HCT116 (cell line): ENCODE results near the gene ASPHD1. TPM values are rescaled to one million over a fixed set of nuclear protein-coding genes. Genes with fewer than 3 reads are reported as not detected.
A peak's percentile ranks its signal among the peaks of the same experiment; 100 is the strongest.

Experiments used
- ATAC-seq: fragments of 200-7000 bp; cut with Tn5 transposase; 2 replicates; pipeline ENCODE4 v1.9.1; 2020; ENCODE audit warnings: mild to moderate bottlenecking, moderate library complexity
- BruUV-seq: library from RNA; stranded (reverse); fragments of 400-500 nt; replicated peaks from 2 replicates; lab custom pipeline; 2021; lab: Mats Ljungman, UMichigan
- CTCF ChIA-PET: fragments of 300-600 bp; sonication (Branson Sonifier 250); formaldehyde crosslinking; loops from one replicate; lab custom pipeline; 2021; ENCODE audit warnings: antibody characterized with exemption; lab: Charles Lee
- POLR2A ChIA-PET: fragments of 300-600, 350-600 bp; sonication (Branson Sonifier 250); formaldehyde crosslinking; loops from one replicate; lab custom pipeline; 2021; ENCODE audit warnings: antibody characterized with exemption; lab: Charles Lee
- RAD21 ChIA-PET, 2 experiments: fragments of 300-600 bp; sonication (Branson Sonifier 250); formaldehyde crosslinking; loops; one replicate each; lab custom pipeline; 2023; ENCODE audit warnings: low total read pairs in 2 of 2; ENCODE audit not compliant: uncharacterized antibody in 2 of 2, unreplicated experiment in 2 of 2, low non-redundant PET in 1 of 2; lab: Charles Lee
- DNase-seq: peaks from one replicate; pipeline ENCODE4 v3.0.0-alpha.2; 2010; ENCODE audit warnings: low read depth, low spot score
- H2AFZ ChIP-seq: fragments of 200-600 bp; shearing (Covaris generic), sonication (generic); 2 replicates; pipeline ENCODE4 v1.6.1; 2017; ENCODE audit warnings: low read depth, mixed run types, mixed read lengths, antibody characterized with exemption, low read length; ENCODE audit not compliant: poor library complexity, severe bottlenecking
- H3K27ac ChIP-seq: 2 replicates; pipeline ENCODE4 v1.5.1; 2012; ENCODE audit warnings: low read depth, low read length
- H3K27me3 ChIP-seq: fragments of 200-600 bp; sonication (generic); 2 replicates; pipeline ENCODE4 v1.6.1; 2016; ENCODE audit warnings: mixed run types, low read length, mixed read lengths; ENCODE audit not compliant: insufficient read depth
- H3K36me3 ChIP-seq, 2 experiments: fragments of 200-500 bp in 1 of 2; fragments of 200-600 bp in 1 of 2; sonication (Bioruptor generic) in 1 of 2; sonication (generic) in 1 of 2; 2 replicates each; pipeline versions ENCODE4 v1.5.1 to v1.6.1; 2014 to 2016; ENCODE audit warnings: low read length in 2 of 2, inconsistent platforms in 1 of 2, mixed read lengths in 1 of 2, mixed run types in 1 of 2; ENCODE audit not compliant: insufficient read depth in 2 of 2, control insufficient read depth in 1 of 2
- H3K4me1 ChIP-seq, 2 experiments: fragments of 200-600 bp in 1 of 2; sonication (generic) in 1 of 2; 2 replicates each; pipeline versions ENCODE4 v1.5.1 to v1.6.1; 2012 to 2017; ENCODE audit warnings: low read length in 2 of 2, inconsistent platforms in 1 of 2, mild to moderate bottlenecking in 1 of 2, mixed read lengths in 1 of 2, mixed run types in 1 of 2, moderate library complexity in 1 of 2; ENCODE audit not compliant: insufficient read depth in 2 of 2, control insufficient read depth in 1 of 2
- H3K4me2 ChIP-seq: fragments of 200-600 bp; sonication (generic); 2 replicates; pipeline ENCODE4 v1.6.1; 2017; ENCODE audit warnings: mixed run types, low read length, mixed read lengths
- H3K4me3 ChIP-seq, 2 experiments: fragments of 200-600 bp in 1 of 2; sonication (generic) in 1 of 2; replicated peaks in 1 of 2; 2 replicates each; pipeline ENCODE4 v1.5.1; 2011 to 2016; ENCODE audit warnings: low read length in 2 of 2, control low read depth in 1 of 2, low read depth in 1 of 2, mild to moderate bottlenecking in 1 of 2, mixed read lengths in 1 of 2, mixed run types in 1 of 2
- H3K79me2 ChIP-seq: fragments of 200-600 bp; sonication (generic); 2 replicates; pipeline ENCODE4 v1.6.1; 2017; ENCODE audit warnings: mild to moderate bottlenecking, mixed run types, low read length, moderate library complexity, mixed read lengths; ENCODE audit not compliant: insufficient read depth
- H3K9ac ChIP-seq: fragments of 200-600 bp; sonication (generic); 2 replicates; pipeline ENCODE4 v1.6.1; 2016; ENCODE audit warnings: low read length, mixed read lengths
- H3K9me2 ChIP-seq: fragments of 200-600 bp; sonication (generic), shearing (Covaris generic); 2 replicates; pipeline ENCODE4 v1.6.1; 2017; ENCODE audit warnings: mixed run types, mild to moderate bottlenecking, moderate library complexity; ENCODE audit not compliant: insufficient read depth
- H3K9me3 ChIP-seq, 2 experiments: fragments of 200-500 bp in 1 of 2; fragments of 200-600 bp in 1 of 2; sonication (Bioruptor generic) in 1 of 2; sonication (generic) in 1 of 2; 2 replicates each; pipeline ENCODE4 v1.6.1; 2014 to 2017; ENCODE audit warnings: low read length in 2 of 2, mixed read lengths in 2 of 2, inconsistent platforms in 1 of 2, low read depth in 1 of 2, mild to moderate bottlenecking in 1 of 2, mixed run types in 1 of 2, moderate library complexity in 1 of 2; ENCODE audit not compliant: control insufficient read depth in 1 of 2, insufficient read depth in 1 of 2
- H4K20me1 ChIP-seq: fragments of 200-600 bp; sonication (generic), shearing (Covaris generic); 2 replicates; pipeline ENCODE4 v1.6.1; 2017; ENCODE audit warnings: mixed run types, mild to moderate bottlenecking, moderate library complexity; ENCODE audit not compliant: insufficient read depth
- CEBPB ChIP-seq: IDR thresholded peaks from 2 replicates; pipeline ENCODE4 v1.6.1; 2012; ENCODE audit warnings: low read depth
- EGR1 ChIP-seq: IDR thresholded peaks from 2 replicates; pipeline ENCODE4 v1.6.1; 2012; ENCODE audit warnings: low read depth
- POLR2A ChIP-seq: IDR thresholded peaks from 2 replicates; pipeline ENCODE4 v1.7.0; 2011; ENCODE audit warnings: borderline replicate concordance; ENCODE audit not compliant: insufficient read depth, insufficient read length; ENCODE audit errors: extremely low read depth
- SIN3A ChIP-seq: IDR thresholded peaks from 2 replicates; pipeline ENCODE4 v1.6.1; 2012; ENCODE audit warnings: low read depth
- SP1 ChIP-seq: IDR thresholded peaks from 2 replicates; pipeline ENCODE4 v1.6.1; 2012; ENCODE audit warnings: low read depth
- ZFX ChIP-seq: fragments of 450-650 bp; IDR thresholded peaks from 2 replicates; pipeline ENCODE4 v1.6.1; 2017
- intact Hi-C: fragments of 100-400 bp; cut with micrococcal nuclease; formaldehyde crosslinking; loops from 2 replicates; pipeline ENCODE4 v1.10.0; 2022
- total RNA-seq: library from RNA; stranded (reverse); gene quantifications from one replicate; pipeline ENCODE4 v1.2.1, GENCODE V29; 2021; ENCODE audit not compliant: unreplicated experiment
- TF ChIP-seq, protein P1 (sequence below), 3 experiments: fragments of 200-600 bp in 1 of 3; sonication (generic) in 1 of 3; IDR thresholded peaks in 2 of 3; conservative IDR thresholded peaks in 1 of 3; 2 replicates each; pipeline ENCODE4 v1.5.1; 2012 to 2017; ENCODE audit warnings: low read depth in 2 of 3, low read length in 2 of 3, antibody characterized with exemption in 1 of 3, borderline replicate concordance in 1 of 3, control low read depth in 1 of 3, mild to moderate bottlenecking in 1 of 3, mixed read lengths in 1 of 3, mixed run types in 1 of 3, moderate library complexity in 1 of 3; ENCODE audit not compliant: insufficient read depth in 1 of 3

The ASPHD1 gene
- total RNA-seq, 1 experiment from 2014 or later = 18.4 TPM

GRCh38 chr16:29951625-29952365, 51.5 kb downstream of the ASPHD1 start:
- Histone ChIP-seq H3K9ac (no peak overlapping the region), H3K4me1 (no peaks in the 10 kb centered on the region)
- no peak for TF ChIP-seq SIN3A
- TF ChIP-seq ZFX = no peak
- no peak for TF ChIP-seq POLR2A
- TF ChIP-seq, protein P1, sequence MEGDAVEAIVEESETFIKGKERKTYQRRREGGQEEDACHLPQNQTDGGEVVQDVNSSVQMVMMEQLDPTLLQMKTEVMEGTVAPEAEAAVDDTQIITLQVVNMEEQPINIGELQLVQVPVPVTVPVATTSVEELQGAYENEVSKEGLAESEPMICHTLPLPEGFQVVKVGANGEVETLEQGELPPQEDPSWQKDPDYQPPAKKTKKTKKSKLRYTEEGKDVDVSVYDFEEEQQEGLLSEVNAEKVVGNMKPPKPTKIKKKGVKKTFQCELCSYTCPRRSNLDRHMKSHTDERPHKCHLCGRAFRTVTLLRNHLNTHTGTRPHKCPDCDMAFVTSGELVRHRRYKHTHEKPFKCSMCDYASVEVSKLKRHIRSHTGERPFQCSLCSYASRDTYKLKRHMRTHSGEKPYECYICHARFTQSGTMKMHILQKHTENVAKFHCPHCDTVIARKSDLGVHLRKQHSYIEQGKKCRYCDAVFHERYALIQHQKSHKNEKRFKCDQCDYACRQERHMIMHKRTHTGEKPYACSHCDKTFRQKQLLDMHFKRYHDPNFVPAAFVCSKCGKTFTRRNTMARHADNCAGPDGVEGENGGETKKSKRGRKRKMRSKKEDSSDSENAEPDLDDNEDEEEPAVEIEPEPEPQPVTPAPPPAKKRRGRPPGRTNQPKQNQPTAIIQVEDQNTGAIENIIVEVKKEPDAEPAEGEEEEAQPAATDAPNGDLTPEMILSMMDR (IDR thresholded peaks at IDR 0.05 in 2 of 3, conservative IDR thresholded peaks at IDR 0.05 in 1 of 3; ENCODE audit: borderline replicate concordance in 1 of 3, insufficient read depth in 1 of 3, low read depth in 2 of 3, low read length in 2 of 3) = peak in 2 of 3 experiments; percentile 34 to 35; a peak in 2 of 6 replicates
- no peak for TF ChIP-seq SP1
- no peak for TF ChIP-seq EGR1
- no peak for TF ChIP-seq CEBPB
- TF ChIP-seq, all 23 proteins: peak for 1
- Histone ChIP-seq H3K4me3 (no peak overlapping the region), H3K36me3 (no peaks in the 10 kb centered on the region), H3K9me3 (no peaks in the 10 kb centered on the region), H2AFZ (no peak overlapping the region), H3K27me3 (no peaks in the 10 kb centered on the region), H3K27ac (no peak overlapping the region), H3K9me2 (no peaks in the 10 kb centered on the region), H3K79me2 (no peaks in the 10 kb centered on the region), H3K4me2 (no peak overlapping the region), H4K20me1 (no peaks in the 10 kb centered on the region)
- ATAC-seq (peak; percentile 66), DNase-seq (no peak)
- BruUV-seq = no TSS peak
- CTCF ChIA-PET = no interaction called here
- intact Hi-C loops = no loop called here
- RAD21 ChIA-PET = no interaction called here
- POLR2A ChIA-PET = no interaction called here

Other genes starting within 250 kb of the ASPHD1 start
- 0.47 TPM for gene SPN, start 237.2 kb upstream of the ASPHD1 start, total RNA-seq
- 0.52 TPM for gene QPRT, start 221.3 kb upstream of the ASPHD1 start, total RNA-seq
- 0.15 TPM for gene C16orf54, start 154.5 kb upstream of the ASPHD1 start, total RNA-seq
- gene ZG16, start 122.2 kb upstream of the ASPHD1 start, total RNA-seq = 0.07 TPM
- 155 TPM for gene KIF22, start 109.7 kb upstream of the ASPHD1 start, total RNA-seq
- 256 TPM for gene MAZ, start 94.0 kb upstream of the ASPHD1 start, total RNA-seq
- 4.0 TPM for gene PRRT2, start 88.3 kb upstream of the ASPHD1 start, total RNA-seq
- 28.9 TPM for gene PAGR1, start 84.3 kb upstream of the ASPHD1 start, total RNA-seq
- gene MVP, start 80.0 kb upstream of the ASPHD1 start, total RNA-seq = 75.1 TPM
- 58.3 TPM for gene CDIPT, start 37.3 kb upstream of the ASPHD1 start, total RNA-seq
- gene SEZ6L2, start 938 bp upstream of the ASPHD1 start, total RNA-seq = 49.3 TPM
- gene KCTD13, start 25.7 kb downstream of the ASPHD1 start, total RNA-seq = 40.7 TPM
- gene TMEM219, start 61.6 kb downstream of the ASPHD1 start, total RNA-seq = 75.5 TPM
- gene TAOK2, start 73.4 kb downstream of the ASPHD1 start, total RNA-seq = 56.7 TPM
- gene HIRIP3, start 95.1 kb downstream of the ASPHD1 start, total RNA-seq = 21.8 TPM
- gene INO80E, start 95.8 kb downstream of the ASPHD1 start, total RNA-seq = 89.8 TPM
- 17.3 TPM for gene DOC2A, start 110.5 kb downstream of the ASPHD1 start, total RNA-seq
- not detected for gene C16orf92, start 122.7 kb downstream of the ASPHD1 start, total RNA-seq
- gene TLCD3B, start 130.8 kb downstream of the ASPHD1 start, total RNA-seq = 1.0 TPM
- 2,423 TPM for gene ALDOA, start 165.3 kb downstream of the ASPHD1 start, total RNA-seq
- gene PPP4C, start 175.5 kb downstream of the ASPHD1 start, total RNA-seq = 165 TPM
- gene TBX6, start 191.4 kb downstream of the ASPHD1 start, total RNA-seq = 1.4 TPM
- 10.9 TPM for gene YPEL3, start 195.7 kb downstream of the ASPHD1 start, total RNA-seq
- 7.0 TPM for gene GDPD3, start 213.0 kb downstream of the ASPHD1 start, total RNA-seq
- 68.8 TPM for gene MAPK3, start 222.7 kb downstream of the ASPHD1 start, total RNA-seq